Fibroblast of peridontal ligament (primary cell): ENCODE results near the gene DNAH3.

ENCODE experiments used
- DNase-seq: peaks from one replicate; pipeline ENCODE4 v3.0.0-alpha.2; 2010; ENCODE audit errors: extremely low read depth

Gene DNAH3

DNA sequence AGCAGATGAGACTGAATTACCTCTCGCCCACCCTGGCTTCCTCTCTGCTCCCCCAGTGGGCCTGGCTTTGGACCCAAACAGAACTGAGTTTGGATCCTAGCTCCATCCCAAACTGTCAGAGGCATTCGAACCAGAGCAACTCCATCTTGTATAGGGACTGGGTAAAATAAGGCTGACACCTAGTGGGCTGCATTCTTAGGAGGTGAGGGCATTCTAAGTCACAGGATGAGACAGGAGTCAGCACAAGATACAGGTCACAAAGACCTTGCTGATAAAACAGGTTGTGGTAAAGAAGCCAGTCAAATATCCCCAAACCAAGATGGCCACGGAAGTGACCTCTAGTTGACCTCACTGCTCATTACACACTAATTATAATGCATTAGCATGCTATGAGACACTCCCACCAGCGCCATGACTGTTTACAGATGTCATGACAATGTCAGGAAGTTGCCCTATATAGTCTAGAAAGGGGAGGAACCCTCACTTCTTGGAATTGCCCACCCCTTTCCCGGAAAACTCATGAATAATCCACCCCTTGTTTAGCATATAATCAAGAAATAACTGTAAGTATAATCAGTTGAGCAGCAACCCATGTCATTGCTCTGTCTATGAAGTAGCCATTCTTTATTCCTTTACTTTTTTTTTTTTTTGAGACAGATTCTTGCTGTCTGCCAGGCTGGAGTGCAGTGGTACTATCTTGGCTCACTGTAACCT, 205.6 kb downstream of the DNAH3 start:
- peak; percentile 38 for DNase-seq

DNA sequence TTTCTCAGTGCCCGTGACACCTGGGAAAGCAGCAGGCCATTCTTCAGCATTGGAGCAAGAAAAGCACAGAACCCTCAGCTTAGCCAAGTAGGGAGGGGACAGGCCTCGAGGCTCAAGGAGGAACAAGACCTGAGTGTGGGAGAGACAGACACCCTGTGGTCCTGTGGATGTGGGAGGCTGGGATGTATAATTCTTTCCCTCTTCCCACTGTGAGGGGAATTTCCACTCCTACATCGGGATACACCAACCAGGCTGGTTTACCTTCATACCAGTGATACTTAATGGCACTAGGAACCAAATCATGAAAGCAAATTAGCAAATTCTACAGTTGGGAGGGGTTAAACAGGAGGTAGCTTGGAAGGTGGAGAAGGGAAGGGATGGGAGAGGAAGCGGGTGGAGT, 208.4 kb downstream of the DNAH3 start:
- no peak for DNase-seq

DNA sequence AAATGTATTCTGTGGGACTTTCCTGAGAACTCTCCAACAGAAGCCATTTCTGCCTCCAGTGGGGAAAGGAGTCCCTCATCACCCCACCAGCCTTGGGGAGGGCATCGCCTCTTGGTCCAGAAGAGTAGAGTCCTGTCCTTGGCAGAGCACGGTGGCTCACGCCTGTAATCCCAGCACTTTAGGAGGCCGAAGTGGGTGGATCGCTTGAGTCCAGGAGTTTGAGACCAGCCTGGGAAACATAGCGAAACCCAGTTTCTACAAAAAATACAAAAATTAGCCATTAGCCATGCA, 209.1 kb downstream of the DNAH3 start:
- DNase-seq, result no peak

DNA sequence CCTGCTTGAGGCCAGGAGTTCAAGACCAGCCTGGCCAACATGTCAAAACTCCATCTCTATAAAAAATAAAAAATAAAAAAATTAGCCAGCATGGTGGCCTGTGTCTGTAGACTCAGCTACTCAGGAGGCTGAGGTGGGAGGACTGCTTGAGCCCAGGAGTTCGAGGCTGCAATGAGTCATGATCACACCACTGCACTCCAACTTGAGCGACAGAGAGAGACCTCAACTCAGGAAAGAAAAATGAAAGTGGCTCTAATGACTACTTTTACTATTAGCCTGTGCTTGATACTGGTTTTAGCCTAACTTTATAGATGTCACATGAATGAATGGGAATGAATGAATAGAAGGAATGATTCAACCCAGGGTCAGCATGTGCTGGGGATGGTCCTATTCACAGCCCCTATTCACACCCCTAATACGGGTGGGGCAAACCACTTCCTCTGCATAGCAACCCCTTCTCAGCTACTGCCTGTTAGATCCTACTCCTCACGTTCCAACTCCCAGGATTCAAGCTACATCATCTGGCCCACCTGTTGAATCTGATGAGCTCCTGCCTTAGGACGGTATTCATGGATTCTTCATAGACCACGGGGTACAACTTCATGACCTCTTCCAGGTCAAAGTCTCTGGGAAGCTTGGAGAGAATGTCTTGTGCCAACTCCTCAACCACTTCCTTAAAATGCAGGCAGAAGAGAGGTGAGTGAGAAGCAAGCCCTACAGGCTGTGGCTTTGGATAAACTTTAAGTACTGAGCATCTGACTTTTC, 209.6 kb downstream of the DNAH3 start:
- DNase-seq, result no peak

DNA sequence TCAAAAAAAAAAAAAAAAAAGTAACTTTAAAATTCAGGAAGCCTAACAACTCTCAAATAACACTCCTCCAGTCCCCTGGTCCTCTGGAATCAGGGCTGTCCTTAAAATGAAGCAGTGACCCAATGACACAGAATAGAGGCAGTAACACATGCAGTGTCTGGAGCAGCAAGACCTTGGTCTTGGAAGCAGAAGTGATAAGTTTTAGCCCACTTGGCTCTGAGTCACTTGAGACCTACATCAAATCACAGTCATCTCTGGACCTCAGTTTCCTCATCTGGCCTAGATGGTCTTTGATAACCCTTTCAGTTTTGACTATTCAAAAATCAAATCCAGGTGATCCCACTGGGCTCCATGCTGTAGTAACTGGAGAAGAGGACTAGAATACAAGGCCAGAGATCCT, 211.0 kb downstream of the DNAH3 start:
- no peak for DNase-seq

DNA sequence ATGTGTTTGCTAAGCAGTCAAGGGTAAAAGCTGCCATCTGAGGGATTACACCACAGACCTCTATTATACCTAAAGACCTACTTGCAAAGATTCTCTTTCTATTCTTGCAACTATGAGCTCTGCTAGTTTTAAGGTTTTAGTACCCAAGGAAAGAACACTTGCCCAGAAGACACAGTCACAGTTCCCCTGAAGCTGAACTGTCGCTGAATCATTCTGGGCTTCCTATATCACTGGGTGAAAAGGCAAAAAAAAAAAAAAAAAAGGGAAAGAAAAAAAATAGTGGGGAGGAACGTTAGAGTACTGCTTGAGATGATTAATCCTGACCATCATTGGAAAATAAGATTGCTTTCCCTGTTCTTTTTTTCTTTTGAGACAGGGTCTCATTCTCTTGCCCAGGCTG, 212.2 kb downstream of the DNAH3 start:
- DNase-seq, result peak; percentile 59

DNA sequence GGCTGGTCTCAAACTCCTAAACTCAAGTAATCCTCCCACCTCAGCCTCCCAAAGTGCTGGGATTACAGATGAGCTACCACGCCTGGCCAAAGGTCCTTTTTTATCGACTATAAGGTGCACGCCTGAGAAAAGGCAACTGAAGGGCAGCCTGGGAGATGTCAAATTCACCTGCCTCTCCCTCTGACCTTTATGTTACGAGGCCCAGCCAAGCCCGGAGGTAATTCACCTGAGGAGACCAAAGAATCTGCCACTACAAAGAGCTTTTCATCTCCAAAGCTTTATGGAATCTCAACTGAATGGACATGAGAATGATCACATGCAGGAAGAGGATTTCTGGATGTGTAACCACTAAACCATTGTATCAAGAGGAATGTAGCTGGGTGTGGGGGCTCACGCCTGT, 212.9 kb downstream of the DNAH3 start:
- DNase-seq, result no peak

DNA sequence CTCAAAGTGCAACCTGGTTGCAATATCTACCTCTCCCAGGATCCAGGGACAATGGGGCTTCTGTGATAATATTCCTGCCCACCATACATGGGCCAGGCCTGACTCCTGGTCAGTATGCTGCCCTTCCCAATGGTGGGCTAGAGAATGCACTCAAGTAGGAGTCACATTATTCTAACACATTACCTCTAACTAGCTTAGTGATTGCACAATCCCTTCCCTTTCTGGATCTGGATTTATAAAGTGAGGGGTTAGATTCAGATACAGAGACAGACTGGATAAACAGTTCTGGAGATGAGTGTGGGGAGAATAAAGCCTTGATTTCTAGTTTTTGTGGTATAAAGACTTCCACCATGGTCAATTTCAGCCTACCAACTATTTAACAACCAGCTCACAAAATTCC, 217.1 kb downstream of the DNAH3 start:
- DNase-seq, result no peak

DNA sequence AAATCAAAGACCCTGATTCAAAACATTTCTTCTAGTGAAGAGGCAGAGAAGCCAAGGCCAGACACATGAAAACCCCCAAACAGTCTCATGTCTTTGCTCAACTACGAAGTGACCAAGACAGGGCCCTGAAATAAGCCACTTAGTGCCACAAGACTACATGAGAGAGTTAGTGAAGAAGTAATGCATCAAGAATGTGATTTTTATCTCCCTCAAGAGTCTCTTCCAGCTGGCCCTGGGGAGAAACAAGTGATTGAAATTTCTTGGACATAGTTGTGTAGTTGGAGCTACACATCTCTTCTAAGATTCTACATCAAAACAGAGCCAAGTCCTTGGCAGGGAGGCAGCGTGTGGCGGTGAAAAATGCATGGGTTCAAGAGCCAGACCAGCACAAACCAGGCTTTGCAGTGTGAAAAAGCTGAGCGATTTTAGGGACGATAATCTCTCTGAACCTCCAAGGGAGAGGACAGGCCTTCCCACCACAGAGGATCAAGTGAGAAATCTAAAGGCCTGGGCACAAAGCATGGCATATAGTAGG, 219.5 kb downstream of the DNAH3 start:
- DNase-seq, result no peak

DNA sequence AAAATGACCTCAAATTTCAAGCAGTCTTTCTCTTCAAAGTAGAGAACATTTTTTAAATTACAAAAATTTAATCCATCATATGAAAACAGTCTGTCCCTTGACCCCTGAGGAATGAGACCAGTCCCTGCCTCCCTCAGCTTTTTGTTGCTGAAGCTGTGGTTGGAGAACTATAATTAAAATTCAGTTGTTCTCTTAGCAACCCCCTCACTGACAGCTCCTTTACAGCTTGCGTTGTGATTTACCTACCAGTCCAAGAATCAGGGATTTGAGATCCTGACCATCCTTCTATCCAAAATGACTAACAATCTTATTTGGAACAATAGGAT, 220.3 kb downstream of the DNAH3 start:
- no peak for DNase-seq

DNA sequence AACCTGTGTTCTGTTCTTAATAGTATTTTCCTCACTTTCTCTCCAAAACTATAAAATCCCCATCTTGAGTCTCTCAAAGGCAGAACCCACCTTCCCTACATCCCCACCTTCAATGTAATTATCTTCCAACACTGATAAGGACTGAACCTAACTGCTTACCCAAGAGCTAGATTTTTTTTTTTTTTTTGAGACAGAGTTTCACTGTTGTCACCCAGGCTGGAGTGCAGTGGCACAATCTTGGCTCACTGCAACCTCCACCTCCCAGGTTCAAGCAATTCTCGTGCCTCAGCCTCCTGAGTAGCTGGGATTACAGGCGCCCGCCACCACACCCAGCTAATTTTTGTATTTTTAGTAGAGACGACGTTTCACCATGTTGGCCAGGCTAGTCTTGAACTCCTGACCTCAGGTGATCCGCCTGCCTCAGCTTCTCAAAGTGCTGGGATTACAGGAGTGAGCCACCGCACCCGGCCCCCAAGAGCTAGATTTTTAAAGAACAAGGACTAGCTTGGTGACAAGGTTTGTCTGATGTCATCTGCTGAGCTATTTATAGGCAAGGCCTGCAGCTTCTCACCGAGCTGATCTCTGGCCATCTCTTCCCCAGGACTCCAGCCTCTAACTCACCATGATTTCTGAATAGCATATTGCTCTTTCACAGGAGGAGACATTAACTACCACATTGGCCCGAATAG, 220.8 kb downstream of the DNAH3 start:
- peak; percentile 15 for DNase-seq

DNA sequence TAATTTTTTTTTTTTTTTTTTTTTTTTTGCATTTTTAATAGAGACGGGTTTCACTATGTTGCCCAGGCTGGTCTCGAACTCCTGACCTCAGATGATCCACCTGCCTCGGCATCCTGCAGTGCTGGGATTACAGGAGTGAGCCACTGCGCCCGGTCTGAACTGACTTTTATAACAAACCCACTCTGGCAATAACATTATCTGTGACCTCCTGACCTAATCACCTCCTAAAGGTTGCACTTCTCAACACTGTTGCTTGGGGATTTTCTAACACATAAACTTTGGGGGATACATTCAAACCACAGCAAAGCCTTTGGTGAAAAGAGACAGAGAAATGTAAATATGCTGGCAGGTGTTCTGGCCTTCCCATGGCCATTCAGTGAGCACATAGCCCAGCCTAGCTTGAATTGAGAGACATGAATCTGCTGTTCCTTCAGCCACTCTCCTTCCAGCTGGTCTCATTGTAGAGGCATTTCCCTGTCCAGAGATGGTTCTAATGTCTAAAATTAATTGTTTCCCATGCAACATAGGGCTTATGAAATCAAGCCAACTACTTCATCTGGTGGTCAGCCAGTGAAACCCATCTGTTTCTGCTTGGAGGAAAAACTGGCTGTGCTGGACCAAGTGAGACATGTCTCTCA, 221.8 kb downstream of the DNAH3 start:
- DNase-seq, result peak; percentile 87

DNA sequence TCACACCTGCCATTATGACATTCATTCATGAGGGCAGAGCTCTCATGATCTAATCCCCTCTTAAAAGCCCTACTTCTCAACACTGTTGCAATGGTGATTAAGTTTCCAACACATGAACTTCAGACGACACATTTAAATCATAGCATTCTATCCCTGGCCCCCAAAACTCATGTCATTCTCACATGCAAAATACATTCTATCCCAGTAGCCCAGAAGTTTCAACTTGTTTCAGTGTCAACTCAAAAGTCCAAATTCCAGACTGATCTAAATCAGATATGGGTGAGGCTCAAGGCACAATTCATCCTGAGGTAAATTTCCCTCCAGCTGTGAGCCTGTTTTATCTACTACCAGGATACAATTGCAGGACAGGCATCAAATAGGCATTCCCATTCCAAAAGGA, 224.9 kb downstream of the DNAH3 start:
- DNase-seq, result no peak

DNA sequence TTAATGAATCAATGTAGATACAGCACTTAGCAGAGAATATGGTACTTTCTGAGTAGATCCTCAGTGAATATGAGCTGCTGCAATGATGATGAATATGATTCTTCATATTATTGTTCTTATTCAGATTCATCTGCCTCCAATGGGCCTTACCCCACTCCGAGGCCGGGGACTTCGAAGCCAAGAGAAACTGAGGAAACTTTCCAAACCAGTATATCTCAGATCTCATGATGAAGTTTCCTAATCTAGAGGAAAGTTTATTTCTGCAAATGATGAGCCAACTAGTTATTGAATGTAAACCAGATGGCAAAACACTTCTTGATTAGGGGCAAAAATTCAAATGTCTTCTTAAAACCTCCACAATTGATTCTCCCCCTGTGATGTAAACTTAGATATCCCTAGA, 226.8 kb downstream of the DNAH3 start:
- DNase-seq, result peak; percentile 67

DNA sequence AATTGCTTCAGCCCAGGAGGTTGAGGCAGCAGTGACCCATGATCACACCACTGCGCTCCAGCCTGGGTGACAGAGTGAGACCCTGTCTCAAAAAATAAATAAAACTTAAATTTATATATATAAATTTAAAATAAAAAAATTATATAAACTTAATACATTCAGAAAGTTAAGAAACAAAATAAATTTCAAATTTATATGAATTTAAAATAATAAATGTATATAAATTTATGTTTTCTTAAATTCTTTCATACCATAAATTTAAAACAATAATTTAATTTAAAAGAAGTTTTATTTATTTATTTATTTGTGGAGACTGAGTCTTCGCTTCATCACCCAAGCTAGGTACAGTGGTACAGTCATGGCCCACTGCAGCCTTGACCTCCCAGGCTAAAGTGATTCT, 229.8 kb downstream of the DNAH3 start:
- DNase-seq, result no peak

DNA sequence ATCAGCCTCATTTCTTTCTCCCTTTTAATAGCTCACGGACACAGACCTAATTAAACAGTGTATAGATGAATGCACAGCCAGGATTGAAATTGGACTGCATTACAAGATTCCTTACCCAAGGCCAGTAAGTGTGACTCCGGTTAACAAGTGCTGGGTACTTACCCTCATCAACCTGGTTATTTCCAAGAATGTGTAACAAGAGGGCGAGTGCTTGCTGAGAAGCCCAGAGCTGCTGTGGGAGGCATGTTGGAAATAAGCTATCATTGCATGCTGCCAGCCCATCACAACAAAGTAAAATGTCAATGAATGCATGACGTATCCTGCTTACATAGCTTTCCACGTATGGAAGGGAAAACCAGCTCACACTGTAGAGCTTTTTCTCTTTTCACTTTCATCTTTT, 230.6 kb downstream of the DNAH3 start:
- no peak for DNase-seq

DNA sequence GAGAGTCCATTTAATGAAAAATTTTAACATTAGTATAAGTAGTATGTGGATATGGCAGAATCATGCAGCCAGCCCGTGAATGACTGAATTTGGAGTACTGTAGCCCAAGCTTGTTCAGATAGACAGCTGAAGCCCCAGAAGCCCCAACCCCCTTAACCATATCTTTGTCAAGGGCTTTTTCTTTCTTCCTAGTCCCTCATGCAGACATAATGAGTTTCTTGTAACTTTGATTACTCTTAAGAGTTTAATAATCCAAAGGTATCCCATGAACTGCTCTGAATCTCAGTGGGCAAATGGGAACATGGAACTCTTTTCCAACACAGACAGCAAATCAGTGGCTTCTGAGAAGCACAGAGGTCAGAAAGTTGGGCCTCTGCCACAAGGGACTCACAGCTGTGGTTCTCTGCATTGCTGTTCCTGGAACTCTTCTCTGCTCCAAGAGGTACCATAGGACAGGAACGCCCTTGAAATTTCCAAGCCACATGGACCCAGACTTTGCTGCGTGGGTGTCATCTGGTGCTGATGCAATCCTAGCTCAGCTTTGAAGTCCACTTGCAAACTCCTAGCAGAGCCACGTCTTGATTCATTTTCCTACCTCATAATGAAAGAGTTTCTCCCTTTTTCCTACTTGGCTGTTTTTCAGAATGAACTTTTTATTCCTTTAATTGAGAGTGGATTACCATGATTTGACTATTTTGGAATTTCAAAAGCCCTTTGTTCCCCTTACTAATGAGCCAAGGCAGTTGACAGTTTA, 232.0 kb downstream of the DNAH3 start:
- peak; percentile 61 for DNase-seq

DNA sequence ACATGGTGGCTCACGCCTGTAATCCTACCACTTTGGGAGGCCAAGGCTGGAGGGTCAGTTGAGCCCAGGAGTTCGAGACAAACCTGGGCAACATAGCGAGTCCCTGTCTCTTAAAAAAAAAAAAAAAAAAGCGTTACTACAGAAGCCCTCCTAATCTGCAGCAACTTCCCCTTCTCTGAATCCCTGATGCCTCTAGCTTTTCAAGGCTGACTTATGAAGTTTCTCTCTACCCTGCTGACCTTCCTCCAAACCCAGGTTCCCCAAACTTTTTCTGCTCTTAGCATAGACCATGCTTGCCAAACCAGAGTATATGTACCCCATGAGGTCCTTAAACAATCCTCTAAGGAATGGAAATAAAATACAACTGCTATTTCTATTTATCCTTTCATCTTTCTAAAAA, 233.7 kb downstream of the DNAH3 start:
- DNase-seq, result no peak

DNA sequence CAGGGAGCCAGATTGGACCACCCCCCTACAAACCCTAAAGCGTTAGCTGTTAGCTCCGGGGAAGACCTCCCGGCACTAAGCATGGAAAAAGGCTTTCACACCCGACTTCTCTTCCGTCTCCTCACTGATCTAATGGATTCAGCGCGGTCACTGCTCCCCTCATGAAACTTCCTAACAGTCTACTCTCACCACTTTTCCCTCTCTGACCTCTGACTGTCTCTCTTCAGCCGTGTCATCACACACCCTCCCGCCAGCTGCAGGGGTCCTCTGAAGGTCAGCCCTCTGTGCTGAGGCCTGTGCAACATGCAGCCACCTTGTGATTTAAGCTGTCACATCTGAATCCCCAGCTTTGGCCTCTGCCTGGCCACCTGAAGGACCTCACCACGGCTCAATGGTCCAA, 234.4 kb downstream of the DNAH3 start:
- DNase-seq, result no peak

DNA sequence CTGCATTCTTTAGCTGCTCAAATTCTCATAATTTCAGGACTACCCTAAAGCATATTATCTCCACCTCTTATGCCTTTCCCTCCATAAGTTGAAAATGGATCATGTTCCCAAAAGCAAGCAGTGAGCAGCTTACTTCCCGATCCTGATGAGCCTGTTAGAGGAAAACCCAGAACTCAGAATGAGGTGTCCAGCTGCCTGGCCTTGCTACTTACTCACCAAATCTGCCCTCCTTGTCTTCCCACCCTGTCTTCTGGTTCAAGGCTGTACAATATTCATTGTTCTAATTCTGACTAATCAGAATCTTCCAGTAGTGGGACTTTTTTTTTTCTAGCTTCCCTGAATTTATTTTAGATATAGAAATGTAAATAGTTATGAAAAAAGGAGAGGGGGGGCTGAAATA, 239.3 kb downstream of the DNAH3 start:
- DNase-seq, result peak; percentile 50

DNA sequence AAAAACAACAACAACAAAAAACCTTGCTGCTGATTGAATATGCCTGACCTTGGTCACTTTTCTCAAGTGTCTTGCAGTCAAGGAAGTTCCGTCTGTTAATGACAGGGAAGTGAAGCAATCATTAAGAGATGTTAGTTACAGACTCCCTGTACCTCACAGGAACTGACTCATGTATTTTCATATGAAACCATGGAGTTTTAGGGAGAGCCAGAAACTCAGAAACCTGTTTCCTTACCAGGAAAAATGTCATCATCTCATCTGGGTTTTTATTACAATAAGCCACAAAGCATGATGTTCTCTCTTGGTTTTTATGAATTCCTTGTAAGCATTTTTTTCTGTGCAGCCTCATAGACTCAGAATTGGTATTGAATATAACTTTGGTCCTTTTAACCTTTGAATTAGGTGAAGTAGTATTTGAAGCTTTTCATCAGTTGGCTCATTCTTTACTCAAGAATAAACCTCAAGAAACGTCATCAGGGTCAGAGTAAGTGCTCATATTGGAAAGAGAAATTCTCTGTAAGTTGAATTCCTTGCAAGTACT, 239.8 kb downstream of the DNAH3 start:
- peak; percentile 93 for DNase-seq
